A549 (cell line): Measurements from ENCODE around the gene NUP205.

Experiments
- BHLHE40 ChIP-seq: IDR thresholded peaks from 2 replicates; pipeline ENCODE4 v1.6.1; 2012; ENCODE audit warnings: low read depth, low read length, inconsistent platforms
- CEBPB ChIP-seq, 2 experiments: fragments of >200 bp in 1 of 2; sonication (Bioruptor Twin) in 1 of 2; formaldehyde crosslinking in 1 of 2; IDR thresholded peaks; 2 replicates each; pipeline ENCODE4 v1.6.1; 2012 to 2016
- CTCF ChIP-seq: fragments of >200 bp; sonication (Bioruptor Twin); formaldehyde crosslinking; IDR thresholded peaks from 3 replicates; pipeline ENCODE4 v1.5.1; 2016
- ELK1 ChIP-seq: fragments of 150-350 bp; IDR thresholded peaks from 2 replicates; pipeline ENCODE4 v1.6.1; 2014; ENCODE audit warnings: low read depth, mild to moderate bottlenecking, low read length
- ESRRA ChIP-seq: fragments of 150-350 bp; IDR thresholded peaks from 2 replicates; pipeline ENCODE4 v1.6.1; 2014; ENCODE audit warnings: mild to moderate bottlenecking, low read length, borderline replicate concordance
- JUNB ChIP-seq: fragments of >200 bp; sonication (Bioruptor Twin); formaldehyde crosslinking; IDR thresholded peaks from 2 replicates; pipeline ENCODE4 v1.6.1; 2016
- KDM5A ChIP-seq: fragments of 200-600 bp; sonication (generic); IDR thresholded peaks from 2 replicates; pipeline ENCODE4 v1.6.1; 2016; ENCODE audit warnings: antibody characterized with exemption, mild to moderate bottlenecking
- MAZ ChIP-seq: fragments of 150-350 bp; IDR thresholded peaks from 2 replicates; pipeline ENCODE4 v1.6.1; 2014; ENCODE audit warnings: antibody characterized with exemption, low read depth, low read length, borderline replicate concordance
- REST ChIP-seq: fragments of 200-600 bp; sonication (generic); IDR thresholded peaks from 2 replicates; pipeline ENCODE4 v1.6.1; 2016; ENCODE audit warnings: antibody characterized with exemption, mild to moderate bottlenecking, moderate library complexity
- RFX5 ChIP-seq: fragments of 450-650 bp; IDR thresholded peaks from 2 replicates; pipeline ENCODE4 v1.7.1; 2014; ENCODE audit warnings: antibody characterized with exemption, mild to moderate bottlenecking, moderate library complexity
- ZC3H11A ChIP-seq: fragments of 450-650 bp; IDR thresholded peaks from 2 replicates; pipeline ENCODE4 v1.6.1; 2014; ENCODE audit warnings: antibody characterized with exemption, mild to moderate bottlenecking
- TF ChIP-seq, protein P1 (sequence below): fragments of 450-650 bp; IDR thresholded peaks from 2 replicates; pipeline ENCODE4 v1.6.1; 2014; ENCODE audit warnings: antibody characterized with exemption

DNA sequence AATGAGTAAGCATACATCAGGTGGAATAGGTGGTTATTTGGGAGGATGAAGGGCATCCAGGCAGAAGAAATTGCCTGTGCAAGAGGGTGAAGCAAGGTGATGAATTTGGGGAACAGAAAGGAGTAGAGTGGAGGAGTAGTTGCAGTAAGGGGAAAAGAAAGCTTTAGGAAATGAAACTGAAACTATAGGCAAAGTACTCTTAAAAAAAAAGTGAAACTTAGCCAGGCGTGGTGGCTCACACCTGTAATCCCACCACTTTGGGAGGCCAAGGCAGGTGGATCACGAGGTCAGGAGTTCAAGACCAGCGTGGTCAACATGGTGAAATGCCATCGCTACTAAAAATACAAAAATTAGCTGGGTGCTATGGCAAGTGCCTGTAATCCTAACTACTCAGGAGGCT is 17.6 kb downstream of the NUP205 start:
- TF ChIP-seq CTCF (no peak), REST (no peak), BHLHE40 (no peak), RFX5 (no peak), CEBPB (IDR thresholded peaks at IDR 0.05) (no peak), JUNB (no peak), ESRRA (no peak), MAZ (no peak), ELK1 (no peak), KDM5A (no peak), ZC3H11A (no peak)
- TF ChIP-seq, protein P1, sequence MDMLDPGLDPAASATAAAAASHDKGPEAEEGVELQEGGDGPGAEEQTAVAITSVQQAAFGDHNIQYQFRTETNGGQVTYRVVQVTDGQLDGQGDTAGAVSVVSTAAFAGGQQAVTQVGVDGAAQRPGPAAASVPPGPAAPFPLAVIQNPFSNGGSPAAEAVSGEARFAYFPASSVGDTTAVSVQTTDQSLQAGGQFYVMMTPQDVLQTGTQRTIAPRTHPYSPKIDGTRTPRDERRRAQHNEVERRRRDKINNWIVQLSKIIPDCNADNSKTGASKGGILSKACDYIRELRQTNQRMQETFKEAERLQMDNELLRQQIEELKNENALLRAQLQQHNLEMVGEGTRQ = no peak
